ENCODE results near the gene ARHGAP6. TPM values are rescaled to one million over a fixed set of nuclear protein-coding genes. Genes with fewer than 3 reads are reported as not detected.

The ARHGAP6 gene
- total and polyA plus RNA-seq, 2 donors (not counting 3 experiments of a cell fraction or from before 2014, with no cell fraction given) = 0.69 to 0.83 TPM

- Histone ChIP-seq H2AFZ (ENCODE audit: low read depth, low read length) (no peak overlapping the region), H4K20me1 (replicated peaks; ENCODE audit: control insufficient read depth, extremely low read depth, insufficient read depth, low read length) (no peaks in the 10 kb centered on the region), H3K36me3 (ENCODE audit: control insufficient read depth in 2 of 2, extremely low read depth in 1 of 2, insufficient read depth in 2 of 2, low read length in 2 of 2) (no peaks in the 10 kb centered on the region), H3K4me3 (replicated peaks in 1 of 3; ENCODE audit: insufficient read depth in 1 of 3, low read depth in 1 of 3, low read length in 3 of 3) (no peak overlapping the region), H3K27me3 (ENCODE audit: control insufficient read depth in 2 of 2, insufficient read depth in 2 of 2, low read length in 2 of 2) (no peaks in the 10 kb centered on the region), H3K9me1 (replicated peaks; ENCODE audit: control insufficient read depth, extremely low read depth, insufficient read depth, low read length) (no peaks in the 10 kb centered on the region), H3K9ac (replicated peaks; ENCODE audit: extremely low read depth, insufficient read depth, low read length) (no peak overlapping the region), H3K27ac (ENCODE audit: insufficient read depth, low read depth, low read length) (no peak overlapping the region), H3K79me2 (ENCODE audit: control insufficient read depth, insufficient read depth, low read length) (no peaks in the 10 kb centered on the region), H3K4me1 (ENCODE audit: control insufficient read depth, extremely low read depth, insufficient read depth, low read length) (no peaks in the 10 kb centered on the region), H3K4me2 (ENCODE audit: insufficient read depth, low read length) (no peak overlapping the region), H3K9me3 (replicated peaks; ENCODE audit: control insufficient read depth, insufficient read depth, low read length) (no peaks in the 10 kb centered on the region)
- POLR2A ChIA-PET = no interaction called here
- FAIRE-seq (no peak), DNase-seq (ENCODE audit: low read depth, low spot score) (no peak)
- intact Hi-C loops (cut with micrococcal nuclease) = no loop called here
- CTCF ChIA-PET = no interaction called here
- TF ChIP-seq POLR2AphosphoS5 (IDR thresholded peaks at IDR 0.05; ENCODE audit: insufficient read depth, low read depth, low read length) (no peak), FOS (IDR thresholded peaks at IDR 0.05; ENCODE audit: borderline replicate concordance, insufficient read depth, low read length) (no peak), EZH2 (IDR thresholded peaks at IDR 0.05; ENCODE audit: borderline replicate concordance, low read depth, low read length, severe bottlenecking) (no peak), GATA2 (IDR thresholded peaks at IDR 0.05; ENCODE audit: insufficient read depth, insufficient read length, low read depth, low read length) (no peak)
- TF ChIP-seq, protein P1, sequence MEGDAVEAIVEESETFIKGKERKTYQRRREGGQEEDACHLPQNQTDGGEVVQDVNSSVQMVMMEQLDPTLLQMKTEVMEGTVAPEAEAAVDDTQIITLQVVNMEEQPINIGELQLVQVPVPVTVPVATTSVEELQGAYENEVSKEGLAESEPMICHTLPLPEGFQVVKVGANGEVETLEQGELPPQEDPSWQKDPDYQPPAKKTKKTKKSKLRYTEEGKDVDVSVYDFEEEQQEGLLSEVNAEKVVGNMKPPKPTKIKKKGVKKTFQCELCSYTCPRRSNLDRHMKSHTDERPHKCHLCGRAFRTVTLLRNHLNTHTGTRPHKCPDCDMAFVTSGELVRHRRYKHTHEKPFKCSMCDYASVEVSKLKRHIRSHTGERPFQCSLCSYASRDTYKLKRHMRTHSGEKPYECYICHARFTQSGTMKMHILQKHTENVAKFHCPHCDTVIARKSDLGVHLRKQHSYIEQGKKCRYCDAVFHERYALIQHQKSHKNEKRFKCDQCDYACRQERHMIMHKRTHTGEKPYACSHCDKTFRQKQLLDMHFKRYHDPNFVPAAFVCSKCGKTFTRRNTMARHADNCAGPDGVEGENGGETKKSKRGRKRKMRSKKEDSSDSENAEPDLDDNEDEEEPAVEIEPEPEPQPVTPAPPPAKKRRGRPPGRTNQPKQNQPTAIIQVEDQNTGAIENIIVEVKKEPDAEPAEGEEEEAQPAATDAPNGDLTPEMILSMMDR (IDR thresholded peaks at IDR 0.05; ENCODE audit: extremely low read depth in 1 of 2, insufficient read depth in 1 of 2, low read depth in 1 of 2, low read length in 2 of 2) = no peak
- no TSS peak for BruUV-seq (replicated peaks)
- dilution Hi-C loops (cut with MboI; ENCODE audit: extremely low pct_ligation_motif_present, low sequenced_read_pairs) = no loop called here
Observed at GRCh38 chrX:11632732-11633131, 33.0 kb downstream of the ARHGAP6 start.
